ENCODE data around the gene ZFX.
"Not testable (repeated sequence)": the region's sequence is repeated elsewhere in the genome, so short reads cannot be mapped to it uniquely, and the experiment has no call there.

The ZFX gene

GRCh38 chrX:24149351-24150050 lies at the start of gene ZFX:
TSS of gene ZFX (plus strand) at chrX:24149729. CDS start at chrX:24172743, 23,014 bp downstream.
- peak; percentile 43 for DNase-seq (ENCODE audit: low spot score)

- DNase-seq (ENCODE audit: low spot score), result no peak
Observed at GRCh38 chrX:24100713-24101112, 48.8 kb upstream of the ZFX start.

- no peak for DNase-seq (ENCODE audit: low spot score)
Observed at GRCh38 chrX:24110069-24110468, 39.5 kb upstream of the ZFX start.

- no peak for DNase-seq (ENCODE audit: low spot score)
Observed at GRCh38 chrX:24113181-24113580, 36.3 kb upstream of the ZFX start.

GRCh38 chrX:24117258-24117657 lies 32.3 kb upstream of the ZFX start:
- peak; percentile 76 for DNase-seq (ENCODE audit: low spot score)

- DNase-seq (ENCODE audit: low spot score), result no peak
Observed at GRCh38 chrX:24124244-24124799, 25.2 kb upstream of the ZFX start.

- no peak for DNase-seq (ENCODE audit: low spot score)
Observed at GRCh38 chrX:24125028-24125612, 24.4 kb upstream of the ZFX start.

GRCh38 chrX:24131476-24131875 lies 18.1 kb upstream of the ZFX start:
- DNase-seq (ENCODE audit: low spot score), result no peak

GRCh38 chrX:24133312-24133711 lies 16.2 kb upstream of the ZFX start:
- no peak for DNase-seq (ENCODE audit: low spot score)

- DNase-seq (ENCODE audit: low spot score), result not testable (repeated sequence)
Observed at GRCh38 chrX:24135768-24136167, 13.8 kb upstream of the ZFX start.

GRCh38 chrX:24137192-24137591 lies 12.3 kb upstream of the ZFX start:
- no peak for DNase-seq (ENCODE audit: low spot score)

- not testable (repeated sequence) for DNase-seq (ENCODE audit: low spot score)
Observed at GRCh38 chrX:24143982-24144381, 5.5 kb upstream of the ZFX start.

- DNase-seq (ENCODE audit: low spot score), result no peak
Observed at GRCh38 chrX:24144528-24144927, 5.0 kb upstream of the ZFX start.

- no peak for DNase-seq (ENCODE audit: low spot score)
Observed at GRCh38 chrX:24145303-24146186, 4.0 kb upstream of the ZFX start.

- no peak for DNase-seq (ENCODE audit: low spot score)
Observed at GRCh38 chrX:24146283-24146949, 3.1 kb upstream of the ZFX start.

- DNase-seq (ENCODE audit: low spot score), result no peak
Observed at GRCh38 chrX:24147165-24147564, 2.4 kb upstream of the ZFX start.

- DNase-seq (ENCODE audit: low spot score), result no peak
Observed at GRCh38 chrX:24148121-24148520, 1.4 kb upstream of the ZFX start.

- peak; percentile 60 for DNase-seq (ENCODE audit: low spot score)
Observed at GRCh38 chrX:24148535-24149350, 786 bp upstream of the ZFX start.

GRCh38 chrX:24150051-24150790 lies 692 bp downstream of the ZFX start:
- peak; percentile 96 for DNase-seq (ENCODE audit: low spot score)

- DNase-seq (ENCODE audit: low spot score), result no peak
Observed at GRCh38 chrX:24150898-24151297, 1.4 kb downstream of the ZFX start.

All from hepatic stellate cell (primary cell).